ENCODE measurements around the gene PRPH2. TPM values are rescaled to one million over a fixed set of nuclear protein-coding genes. Genes with fewer than 3 reads are reported as not detected.

PRPH2 gene
- total RNA-seq, 1 donor from 2014 or later: not detected

GRCh38 chr6:42698217-42698616 is 24.2 kb downstream of the PRPH2 start:
- H3K9me3 Mint-ChIP-seq (ENCODE audit: unreplicated experiment): no peaks in the 10 kb centered on the region
- Histone ChIP-seq H3K4me2 (ENCODE audit: low read length) (no peak overlapping the region), H3K79me2 (ENCODE audit: insufficient read depth, low read length) (no peaks in the 10 kb centered on the region), H3K27me3 (ENCODE audit: insufficient read depth, low read length) (no peaks in the 10 kb centered on the region), H3K27ac (ENCODE audit: low read depth, low read length) (no peak overlapping the region), H3K36me3 (ENCODE audit: insufficient read depth, low read length) (peaks cover 2% of the 10 kb centered on the region), H3K9me3 (ENCODE audit: insufficient read depth, low read depth, low read length) (no peaks in the 10 kb centered on the region), H3K4me3 (ENCODE audit: insufficient read depth, low read depth, low read length) (no peak overlapping the region), H4K20me1 (ENCODE audit: insufficient read depth, low read length) (no peaks in the 10 kb centered on the region), H3K9ac (ENCODE audit: low read length) (no peak overlapping the region), H2AFZ (ENCODE audit: low read depth, low read length) (no peak overlapping the region), H3K4me1 (ENCODE audit: insufficient read depth, low read length) (peaks cover 31% of the 10 kb centered on the region)
- TF ChIP-seq EZH2 (IDR thresholded peaks at IDR 0.05; ENCODE audit: insufficient read depth, low read length): no peak
- TF ChIP-seq CTCF (IDR thresholded peaks at IDR 0.05; ENCODE audit: insufficient read depth, low read depth, low read length): no peak
- peaks cover 17% of the 10 kb centered on the region for H3K36me3 Mint-ChIP-seq (ENCODE audit: low read depth, unreplicated experiment)
- DNase-seq (ENCODE audit: low read depth) (no peak), FAIRE-seq (no peak)
- no peak overlapping the region for H3K27ac Mint-ChIP-seq (ENCODE audit: unreplicated experiment)
- peaks cover 16% of the 10 kb centered on the region for H3K4me1 Mint-ChIP-seq (ENCODE audit: low read depth, unreplicated experiment)
- no peak overlapping the region for H3K4me3 Mint-ChIP-seq (ENCODE audit: unreplicated experiment)
- H3K27me3 Mint-ChIP-seq (ENCODE audit: low read depth, unreplicated experiment): no peaks in the 10 kb centered on the region

- H3K79me2 ChIP-seq (ENCODE audit: insufficient read depth, low read length): no peaks in the 10 kb centered on the region
- H2AFZ ChIP-seq (ENCODE audit: low read depth, low read length): no peak overlapping the region
- DNase-seq (ENCODE audit: low read depth): no peak
- no peak overlapping the region for H3K9ac ChIP-seq (ENCODE audit: low read length)
- H3K4me3 Mint-ChIP-seq (ENCODE audit: unreplicated experiment): no peak overlapping the region
- no peak overlapping the region for H3K27ac ChIP-seq (ENCODE audit: low read depth, low read length)
- no peak overlapping the region for H3K27ac Mint-ChIP-seq (ENCODE audit: unreplicated experiment)
- H3K4me1 Mint-ChIP-seq (ENCODE audit: low read depth, unreplicated experiment): peaks cover 24% of the 10 kb centered on the region
- no peaks in the 10 kb centered on the region for H3K9me3 Mint-ChIP-seq (ENCODE audit: unreplicated experiment)
- peaks cover 17% of the 10 kb centered on the region for H3K36me3 Mint-ChIP-seq (ENCODE audit: low read depth, unreplicated experiment)
- H3K4me3 ChIP-seq (ENCODE audit: insufficient read depth, low read depth, low read length): no peak overlapping the region
- H3K27me3 ChIP-seq (ENCODE audit: insufficient read depth, low read length): no peaks in the 10 kb centered on the region
- no peak for TF ChIP-seq EZH2 (IDR thresholded peaks at IDR 0.05; ENCODE audit: insufficient read depth, low read length)
- TF ChIP-seq CTCF (IDR thresholded peaks at IDR 0.05; ENCODE audit: insufficient read depth, low read depth, low read length): no peak
- FAIRE-seq: no peak
- no peaks in the 10 kb centered on the region for H4K20me1 ChIP-seq (ENCODE audit: insufficient read depth, low read length)
- peaks cover 38% of the 10 kb centered on the region for H3K4me1 ChIP-seq (ENCODE audit: insufficient read depth, low read length)
- H3K9me3 ChIP-seq (ENCODE audit: insufficient read depth, low read depth, low read length): no peaks in the 10 kb centered on the region
- H3K36me3 ChIP-seq (ENCODE audit: insufficient read depth, low read length): peaks cover 2% of the 10 kb centered on the region
- H3K27me3 Mint-ChIP-seq (ENCODE audit: low read depth, unreplicated experiment): no peaks in the 10 kb centered on the region
- no peak overlapping the region for H3K4me2 ChIP-seq (ENCODE audit: low read length)
These were observed 25.1 kb downstream of the PRPH2 start for GRCh38 chr6:42697268-42697655.

DNA sequence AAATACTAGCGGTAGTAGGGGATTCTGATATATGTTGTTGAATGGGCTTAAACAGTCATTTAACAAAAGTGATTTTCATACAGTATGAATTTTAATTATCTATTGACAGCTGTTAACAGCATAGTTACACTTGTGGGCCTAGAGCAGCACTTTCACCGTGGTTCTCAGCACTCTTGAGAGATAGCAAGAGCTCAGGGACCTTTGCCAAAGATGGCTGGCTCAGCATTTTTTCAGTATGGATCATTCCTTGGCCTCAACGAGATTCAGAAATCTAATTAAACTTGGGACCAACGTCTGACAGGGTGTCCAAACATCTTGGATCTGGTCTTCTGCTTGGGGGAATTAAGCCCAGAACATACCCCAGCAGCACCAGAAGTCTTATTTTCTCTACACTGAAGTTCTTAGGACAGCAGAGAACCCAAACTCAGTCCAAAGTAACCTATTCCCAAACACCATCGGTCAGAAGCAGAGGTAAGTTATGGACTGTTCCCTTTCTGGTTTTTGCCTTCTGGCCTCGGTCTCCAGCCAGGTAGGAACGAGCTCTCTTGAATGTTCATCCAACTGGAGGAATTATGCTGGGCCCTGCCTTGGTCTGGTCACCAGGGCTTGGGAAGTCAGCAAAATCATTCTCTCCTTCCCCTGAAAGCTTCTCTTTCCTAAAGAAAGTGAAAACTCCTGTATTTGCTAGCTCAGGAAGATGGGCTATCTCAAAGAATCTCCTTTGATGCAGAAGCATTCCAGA is 25.7 kb downstream of the PRPH2 start:
- Histone ChIP-seq H3K79me2 (ENCODE audit: insufficient read depth, low read length) (no peaks in the 10 kb centered on the region), H3K4me2 (ENCODE audit: low read length) (no peak overlapping the region), H3K9me3 (ENCODE audit: insufficient read depth, low read depth, low read length) (no peaks in the 10 kb centered on the region), H4K20me1 (ENCODE audit: insufficient read depth, low read length) (no peaks in the 10 kb centered on the region), H2AFZ (ENCODE audit: low read depth, low read length) (no peak overlapping the region), H3K36me3 (ENCODE audit: insufficient read depth, low read length) (peaks cover 2% of the 10 kb centered on the region), H3K4me1 (ENCODE audit: insufficient read depth, low read length) (peaks cover 37% of the 10 kb centered on the region), H3K27me3 (ENCODE audit: insufficient read depth, low read length) (no peaks in the 10 kb centered on the region), H3K9ac (ENCODE audit: low read length) (no peak overlapping the region), H3K4me3 (ENCODE audit: insufficient read depth, low read depth, low read length) (no peak overlapping the region), H3K27ac (ENCODE audit: low read depth, low read length) (no peak overlapping the region)
- H3K27me3 Mint-ChIP-seq (ENCODE audit: low read depth, unreplicated experiment): no peaks in the 10 kb centered on the region
- H3K4me1 Mint-ChIP-seq (ENCODE audit: low read depth, unreplicated experiment): peaks cover 26% of the 10 kb centered on the region
- DNase-seq (ENCODE audit: low read depth) (peak; percentile 72), FAIRE-seq (peak; percentile 41)
- TF ChIP-seq CTCF (IDR thresholded peaks at IDR 0.05; ENCODE audit: insufficient read depth, low read depth, low read length): no peak
- peaks cover 17% of the 10 kb centered on the region for H3K36me3 Mint-ChIP-seq (ENCODE audit: low read depth, unreplicated experiment)
- no peak overlapping the region for H3K4me3 Mint-ChIP-seq (ENCODE audit: unreplicated experiment)
- H3K27ac Mint-ChIP-seq (ENCODE audit: unreplicated experiment): no peak overlapping the region
- no peaks in the 10 kb centered on the region for H3K9me3 Mint-ChIP-seq (ENCODE audit: unreplicated experiment)

Data from astrocyte (in vitro differentiated cells and primary cell).